Renal cortex interstitium (tissue), 11 donors: ENCODE results near the gene ANKRD44. TPM values are rescaled to one million over a fixed set of nuclear protein-coding genes. Genes with fewer than 3 reads are reported as not detected.

Experiments used
- DNase-seq, 11 donors: peaks; one replicate each; pipeline ENCODE4 v3.0.0-alpha.2; 2013; ENCODE audit warnings: low read depth in 9 of 11, low spot score in 4 of 11; ENCODE audit errors: extremely low read depth in 1 of 11
- polyA plus RNA-seq, 3 donors: library from polyadenylated mRNA; unstranded; fragments of 120-200 nt; gene quantifications; one replicate each; pipeline ENCODE4 v1.2.1, GENCODE V29; 2013; ENCODE audit not compliant: insufficient read length in 3 of 3

Gene ANKRD44
- polyA plus RNA-seq, 3 donors = 10.1 to 16.0 (median 11.5) TPM

GRCh38 chr2:197229509-197230443 is 80.8 kb downstream of the ANKRD44 start:
- no peak for DNase-seq

- no peak for DNase-seq
Measured at GRCh38 chr2:197223451-197223850, 87.1 kb downstream of the ANKRD44 start.

GRCh38 chr2:197219636-197220035 is 90.9 kb downstream of the ANKRD44 start:
- no peak for DNase-seq

- no peak for DNase-seq
Measured at GRCh38 chr2:197217541-197217940, 93.0 kb downstream of the ANKRD44 start.

GRCh38 chr2:197216361-197216979 is 94.1 kb downstream of the ANKRD44 start:
- DNase-seq = no peak

GRCh38 chr2:197215748-197216360 is 94.7 kb downstream of the ANKRD44 start:
- no peak for DNase-seq

- DNase-seq = no peak
Measured at GRCh38 chr2:197212344-197213262, 98.0 kb downstream of the ANKRD44 start.

GRCh38 chr2:197211881-197212342 is 98.7 kb downstream of the ANKRD44 start:
- DNase-seq = no peak

- no peak for DNase-seq
Measured at GRCh38 chr2:197210430-197210829, 100.2 kb downstream of the ANKRD44 start.

- no peak for DNase-seq
Measured at GRCh38 chr2:197209742-197210408, 100.7 kb downstream of the ANKRD44 start.

GRCh38 chr2:197209246-197209645 is 101.3 kb downstream of the ANKRD44 start:
- no peak for DNase-seq

- DNase-seq = no peak
Measured at GRCh38 chr2:197208841-197209240, 101.7 kb downstream of the ANKRD44 start.

GRCh38 chr2:197208024-197208423 is 102.6 kb downstream of the ANKRD44 start:
- DNase-seq = no peak

- DNase-seq = no peak
Measured at GRCh38 chr2:197207598-197207997, 103.0 kb downstream of the ANKRD44 start.

- no peak for DNase-seq
Measured at GRCh38 chr2:197207106-197207505, 103.5 kb downstream of the ANKRD44 start.

- DNase-seq = no peak
Measured at GRCh38 chr2:197205585-197206215, 104.9 kb downstream of the ANKRD44 start.

- no peak for DNase-seq
Measured at GRCh38 chr2:197204519-197205250, 105.9 kb downstream of the ANKRD44 start.
